Body of pancreas (tissue), 4 donors: ENCODE measurements around the gene ASB2.

Experiments used
- CTCF ChIP-seq, 7 experiments: fragments of 450-650 bp in 4 of 7; fragments of 200-600 bp in 3 of 7; sonication (generic) in 3 of 7; IDR thresholded peaks; one replicate each; pipeline ENCODE4 v1.5.1; 2016 to 2019; ENCODE audit warnings: antibody characterized with exemption in 7 of 7
- POLR2A ChIP-seq, 3 donors: fragments of 450-650 bp; IDR thresholded peaks; one replicate each; pipeline ENCODE4 v1.6.1; 2016; ENCODE audit warnings: antibody characterized with exemption in 3 of 3, mild to moderate bottlenecking in 2 of 3

GRCh38 chr14:93938751-93939303 lies 37.5 kb downstream of the ASB2 start:
- TF ChIP-seq POLR2A (IDR thresholded peaks at IDR 0.05) (no peak), CTCF (IDR thresholded peaks at IDR 0.05) (no peak)
